Astrocyte (in vitro differentiated cells and primary cell): ENCODE measurements around the gene TRIO. TPM values are rescaled to one million over a fixed set of nuclear protein-coding genes. Genes with fewer than 3 reads are reported as not detected.
A peak's percentile ranks its signal among the peaks of the same experiment; 100 is the strongest.

Experiments used
- DNase-seq: peaks from one replicate; pipeline ENCODE4 v3.0.0-alpha.2; 2010; ENCODE audit warnings: low read depth
- FAIRE-seq: peaks from 2 replicates; lab custom pipeline; 2011; peaks lifted over from hg19 to GRCh38; lab: Jason Lieb, UNC
- H2AFZ ChIP-seq: 2 replicates; pipeline ENCODE4 v1.6.0; 2012; ENCODE audit warnings: low read depth, low read length, inconsistent platforms
- H3K27ac ChIP-seq: 2 replicates; pipeline ENCODE4 v1.5.1; 2011; ENCODE audit warnings: low read depth, low read length, inconsistent platforms
- H3K27me3 ChIP-seq: 2 replicates; pipeline ENCODE4 v1.6.0; 2011; ENCODE audit warnings: low read length, inconsistent platforms; ENCODE audit not compliant: insufficient read depth
- H3K36me3 ChIP-seq: 2 replicates; pipeline ENCODE4 v1.5.1; 2011; ENCODE audit warnings: low read length, inconsistent platforms; ENCODE audit not compliant: insufficient read depth
- H3K4me1 ChIP-seq: 2 replicates; pipeline ENCODE4 v1.5.1; 2011; ENCODE audit warnings: low read length, inconsistent platforms; ENCODE audit not compliant: insufficient read depth
- H3K4me2 ChIP-seq: 2 replicates; pipeline ENCODE4 v1.6.0; 2012; ENCODE audit warnings: low read length, inconsistent platforms
- H3K4me3 ChIP-seq: 2 replicates; pipeline ENCODE4 v1.5.1; 2011; ENCODE audit warnings: low read depth, mild to moderate bottlenecking, low read length, inconsistent platforms; ENCODE audit not compliant: insufficient read depth
- H3K79me2 ChIP-seq: 2 replicates; pipeline ENCODE4 v1.6.0; 2012; ENCODE audit warnings: mild to moderate bottlenecking, low read length, inconsistent platforms; ENCODE audit not compliant: insufficient read depth
- H3K9ac ChIP-seq: 2 replicates; pipeline ENCODE4 v1.6.0; 2012; ENCODE audit warnings: mild to moderate bottlenecking, low read length, inconsistent platforms
- H3K9me3 ChIP-seq: 2 replicates; pipeline ENCODE4 v1.5.1; 2012; ENCODE audit warnings: low read depth, mild to moderate bottlenecking, low read length, inconsistent platforms; ENCODE audit not compliant: insufficient read depth
- H4K20me1 ChIP-seq: 2 replicates; pipeline ENCODE4 v1.6.0; 2012; ENCODE audit warnings: low read length, inconsistent platforms; ENCODE audit not compliant: insufficient read depth
- H3K27ac Mint-ChIP-seq: one replicate; pipeline ENCODE4 v1.8.0; 2021; ENCODE audit warnings: mild to moderate bottlenecking, mixed read lengths; ENCODE audit not compliant: unreplicated experiment
- H3K27me3 Mint-ChIP-seq: one replicate; pipeline ENCODE4 v1.8.0; 2021; ENCODE audit warnings: low read depth, mixed read lengths; ENCODE audit not compliant: unreplicated experiment
- H3K36me3 Mint-ChIP-seq: one replicate; pipeline ENCODE4 v1.8.0; 2021; ENCODE audit warnings: low read depth, mixed read lengths; ENCODE audit not compliant: unreplicated experiment
- H3K4me1 Mint-ChIP-seq: one replicate; pipeline ENCODE4 v1.8.0; 2021; ENCODE audit warnings: low read depth, mixed read lengths; ENCODE audit not compliant: unreplicated experiment
- H3K4me3 Mint-ChIP-seq: one replicate; pipeline ENCODE4 v1.8.0; 2021; ENCODE audit warnings: mild to moderate bottlenecking, moderate library complexity, mixed read lengths; ENCODE audit not compliant: unreplicated experiment
- H3K9me3 Mint-ChIP-seq: one replicate; pipeline ENCODE4 v1.8.0; 2021; ENCODE audit warnings: mild to moderate bottlenecking, mixed read lengths; ENCODE audit not compliant: unreplicated experiment
- EZH2 ChIP-seq: IDR thresholded peaks from 2 replicates; pipeline ENCODE4 v1.6.1; 2012; ENCODE audit warnings: mild to moderate bottlenecking, low read length, inconsistent platforms; ENCODE audit not compliant: insufficient read depth
- total RNA-seq: library from RNA; stranded (reverse); gene quantifications from 2 replicates; pipeline ENCODE4 v1.2.1, GENCODE V29; 2021
- TF ChIP-seq, protein P1 (sequence below): IDR thresholded peaks from 2 replicates; pipeline ENCODE4 v1.5.1; 2011; ENCODE audit warnings: low read depth, mild to moderate bottlenecking, inconsistent platforms, low read length, moderate library complexity; ENCODE audit not compliant: insufficient read depth

Gene TRIO
- total RNA-seq, 1 donor from 2014 or later = 347 TPM

DNA sequence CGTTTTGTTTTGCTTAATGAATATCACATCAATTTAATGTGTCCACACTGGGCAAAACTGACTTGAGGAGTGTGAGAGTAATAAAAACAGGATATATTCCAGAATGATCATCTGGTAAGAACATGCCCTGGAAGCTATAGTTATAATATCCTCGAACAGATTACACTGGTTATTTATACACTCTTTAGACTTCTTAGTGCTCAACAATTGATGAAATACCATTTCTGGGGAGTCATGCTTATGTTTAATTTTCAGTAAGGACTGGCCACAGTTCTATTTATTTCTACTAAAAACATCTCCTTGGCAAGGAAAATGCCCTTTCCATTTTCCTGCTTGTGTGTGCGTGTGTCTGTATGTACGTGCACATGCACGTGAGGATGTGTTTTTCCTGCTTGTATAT is 205.0 kb downstream of the TRIO start:
- Histone ChIP-seq H3K27me3 (no peaks in the 10 kb centered on the region), H3K9ac (no peak overlapping the region), H3K4me2 (no peak overlapping the region), H4K20me1 (peaks cover 88% of the 10 kb centered on the region), H3K27ac (no peak overlapping the region), H3K4me1 (no peaks in the 10 kb centered on the region), H3K4me3 (no peak overlapping the region), H3K79me2 (peaks cover 94% of the 10 kb centered on the region), H2AFZ (no peak overlapping the region), H3K36me3 (peaks cover 61% of the 10 kb centered on the region), H3K9me3 (no peaks in the 10 kb centered on the region)
- Mint-ChIP-seq H3K4me3 (no peak overlapping the region), H3K36me3 (peaks cover 25% of the 10 kb centered on the region), H3K27ac (no peak overlapping the region), H3K4me1 (peaks cover 24% of the 10 kb centered on the region), H3K9me3 (no peaks in the 10 kb centered on the region), H3K27me3 (no peaks in the 10 kb centered on the region)
- TF ChIP-seq EZH2 = no peak
- TF ChIP-seq, protein P1, sequence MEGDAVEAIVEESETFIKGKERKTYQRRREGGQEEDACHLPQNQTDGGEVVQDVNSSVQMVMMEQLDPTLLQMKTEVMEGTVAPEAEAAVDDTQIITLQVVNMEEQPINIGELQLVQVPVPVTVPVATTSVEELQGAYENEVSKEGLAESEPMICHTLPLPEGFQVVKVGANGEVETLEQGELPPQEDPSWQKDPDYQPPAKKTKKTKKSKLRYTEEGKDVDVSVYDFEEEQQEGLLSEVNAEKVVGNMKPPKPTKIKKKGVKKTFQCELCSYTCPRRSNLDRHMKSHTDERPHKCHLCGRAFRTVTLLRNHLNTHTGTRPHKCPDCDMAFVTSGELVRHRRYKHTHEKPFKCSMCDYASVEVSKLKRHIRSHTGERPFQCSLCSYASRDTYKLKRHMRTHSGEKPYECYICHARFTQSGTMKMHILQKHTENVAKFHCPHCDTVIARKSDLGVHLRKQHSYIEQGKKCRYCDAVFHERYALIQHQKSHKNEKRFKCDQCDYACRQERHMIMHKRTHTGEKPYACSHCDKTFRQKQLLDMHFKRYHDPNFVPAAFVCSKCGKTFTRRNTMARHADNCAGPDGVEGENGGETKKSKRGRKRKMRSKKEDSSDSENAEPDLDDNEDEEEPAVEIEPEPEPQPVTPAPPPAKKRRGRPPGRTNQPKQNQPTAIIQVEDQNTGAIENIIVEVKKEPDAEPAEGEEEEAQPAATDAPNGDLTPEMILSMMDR = no peak
- FAIRE-seq (no peak), DNase-seq (no peak)

DNA sequence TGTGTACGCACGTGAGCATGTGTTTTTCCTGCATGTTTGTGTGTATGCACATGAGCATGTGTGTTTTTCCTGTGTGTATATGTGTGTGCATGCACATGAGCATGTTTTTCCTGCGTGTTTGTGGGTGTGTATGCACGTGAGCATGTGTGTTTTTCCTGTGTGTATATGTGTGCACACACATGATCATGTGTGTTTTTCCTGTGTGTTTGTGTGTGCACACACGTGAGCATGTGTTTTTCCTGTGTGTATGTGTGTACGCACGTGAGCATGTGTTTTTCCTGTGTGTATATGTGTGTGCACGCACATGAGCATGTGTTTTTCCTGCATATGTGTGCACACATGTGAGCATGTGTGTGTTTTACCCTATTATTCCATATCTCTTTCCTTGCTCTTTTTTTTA is 205.9 kb downstream of the TRIO start:
- no peak overlapping the region for H3K4me3 ChIP-seq
- H3K79me2 ChIP-seq = peaks cover 94% of the 10 kb centered on the region
- Mint-ChIP-seq H3K36me3 (peaks cover 26% of the 10 kb centered on the region), H3K9me3 (no peaks in the 10 kb centered on the region), H3K27me3 (no peaks in the 10 kb centered on the region), H3K27ac (no peak overlapping the region), H3K4me3 (no peak overlapping the region), H3K4me1 (peaks cover 24% of the 10 kb centered on the region)
- H4K20me1 ChIP-seq = peaks cover 88% of the 10 kb centered on the region
- H3K27me3 ChIP-seq = no peaks in the 10 kb centered on the region
- H3K9ac ChIP-seq = no peak overlapping the region
- no peak overlapping the region for H3K27ac ChIP-seq
- peaks cover 53% of the 10 kb centered on the region for H3K36me3 ChIP-seq
- no peak for FAIRE-seq
- H3K9me3 ChIP-seq = no peaks in the 10 kb centered on the region
- H2AFZ ChIP-seq = no peak overlapping the region
- no peak for DNase-seq
- no peaks in the 10 kb centered on the region for H3K4me1 ChIP-seq
- H3K4me2 ChIP-seq = no peak overlapping the region
- TF ChIP-seq, protein P1 = no peak

GRCh38 chr5:14351086-14351661 is 208.0 kb downstream of the TRIO start:
- Mint-ChIP-seq H3K9me3 (no peaks in the 10 kb centered on the region), H3K36me3 (peaks cover 30% of the 10 kb centered on the region)
- H3K79me2 ChIP-seq = peaks cover 94% of the 10 kb centered on the region

More at GRCh38 chr5:14351086-14351661, 208.0 kb downstream of the TRIO start:
- Histone ChIP-seq H3K36me3 (peaks cover 53% of the 10 kb centered on the region), H2AFZ (no peak overlapping the region), H3K4me3 (no peak overlapping the region), H3K27ac (no peak overlapping the region), H3K27me3 (no peaks in the 10 kb centered on the region), H3K9ac (no peak overlapping the region), H4K20me1 (peaks cover 96% of the 10 kb centered on the region), H3K4me1 (peaks cover 7% of the 10 kb centered on the region), H3K9me3 (no peaks in the 10 kb centered on the region), H3K4me2 (no peak overlapping the region)
- Mint-ChIP-seq H3K4me3 (no peak overlapping the region), H3K27me3 (no peaks in the 10 kb centered on the region), H3K4me1 (peaks cover 29% of the 10 kb centered on the region), H3K27ac (peak overlapping the region; percentile 50)
- TF ChIP-seq, protein P1 = no peak
- no peak for TF ChIP-seq EZH2
- DNase-seq = no peak
- no peak for FAIRE-seq
